Erythroblast (primary cell): ENCODE results near the gene COIL.

ENCODE experiments used
- GATA1 ChIP-seq: IDR thresholded peaks from 2 replicates; pipeline ENCODE4 v1.6.1; 2011; ENCODE audit warnings: low read depth, mild to moderate bottlenecking, control low read depth, low read length, moderate library complexity
- POLR2A ChIP-seq: IDR thresholded peaks from 2 replicates; pipeline ENCODE4 v1.6.1; 2011; ENCODE audit warnings: mild to moderate bottlenecking, low read length

- TF ChIP-seq POLR2A (no peak), GATA1 (no peak)
Measured at GRCh38 chr17:56897646-56898424, 63.0 kb downstream of the COIL start.
